ENCODE results near the gene SART3. TPM values are rescaled to one million over a fixed set of nuclear protein-coding genes. Genes with fewer than 3 reads are reported as not detected.

The SART3 gene
- total RNA-seq, 1 donor from 2014 or later, result 40.3 TPM

DNA sequence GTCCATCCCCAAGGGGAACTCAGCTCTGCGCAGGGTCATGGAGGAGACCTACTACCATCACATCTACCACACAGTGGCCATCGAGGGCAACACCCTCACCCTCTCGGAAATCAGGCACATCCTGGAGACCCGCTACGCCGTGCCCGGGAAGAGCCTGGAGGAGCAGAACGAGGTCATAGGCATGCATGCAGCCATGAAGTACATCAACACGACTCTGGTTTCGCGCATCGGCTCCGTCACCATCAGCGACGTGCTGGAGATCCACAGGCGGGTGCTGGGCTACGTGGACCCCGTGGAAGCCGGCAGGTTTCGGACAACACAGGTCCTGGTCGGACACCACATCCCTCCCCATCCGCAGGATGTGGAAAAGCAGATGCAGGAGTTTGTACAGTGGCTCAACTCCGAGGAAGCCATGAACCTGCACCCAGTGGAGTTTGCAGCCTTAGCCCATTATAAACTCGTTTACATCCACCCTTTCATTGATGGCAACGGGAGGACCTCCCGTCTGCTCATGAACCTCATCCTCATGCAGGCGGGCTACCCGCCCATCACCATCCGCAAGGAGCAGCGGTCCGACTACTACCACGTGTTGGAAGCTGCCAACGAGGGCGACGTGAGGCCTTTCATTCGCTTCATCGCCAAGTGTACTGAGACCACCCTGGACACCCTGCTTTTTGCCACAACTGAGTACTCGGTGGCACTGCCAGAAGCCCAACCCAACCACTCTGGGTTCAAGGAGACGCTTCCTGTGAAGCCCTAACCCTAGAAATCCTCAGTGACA, 42.1 kb downstream of the SART3 start:
- Histone ChIP-seq H3K36me3 (ENCODE audit: control insufficient read depth, insufficient read depth, low read length) (peaks cover 6% of the 10 kb centered on the region), H3K4me3 (ENCODE audit: low read depth, low read length) (no peak overlapping the region), H3K27me3 (ENCODE audit: control insufficient read depth, insufficient read depth, low read length) (no peaks in the 10 kb centered on the region)
- TF ChIP-seq, protein P1, sequence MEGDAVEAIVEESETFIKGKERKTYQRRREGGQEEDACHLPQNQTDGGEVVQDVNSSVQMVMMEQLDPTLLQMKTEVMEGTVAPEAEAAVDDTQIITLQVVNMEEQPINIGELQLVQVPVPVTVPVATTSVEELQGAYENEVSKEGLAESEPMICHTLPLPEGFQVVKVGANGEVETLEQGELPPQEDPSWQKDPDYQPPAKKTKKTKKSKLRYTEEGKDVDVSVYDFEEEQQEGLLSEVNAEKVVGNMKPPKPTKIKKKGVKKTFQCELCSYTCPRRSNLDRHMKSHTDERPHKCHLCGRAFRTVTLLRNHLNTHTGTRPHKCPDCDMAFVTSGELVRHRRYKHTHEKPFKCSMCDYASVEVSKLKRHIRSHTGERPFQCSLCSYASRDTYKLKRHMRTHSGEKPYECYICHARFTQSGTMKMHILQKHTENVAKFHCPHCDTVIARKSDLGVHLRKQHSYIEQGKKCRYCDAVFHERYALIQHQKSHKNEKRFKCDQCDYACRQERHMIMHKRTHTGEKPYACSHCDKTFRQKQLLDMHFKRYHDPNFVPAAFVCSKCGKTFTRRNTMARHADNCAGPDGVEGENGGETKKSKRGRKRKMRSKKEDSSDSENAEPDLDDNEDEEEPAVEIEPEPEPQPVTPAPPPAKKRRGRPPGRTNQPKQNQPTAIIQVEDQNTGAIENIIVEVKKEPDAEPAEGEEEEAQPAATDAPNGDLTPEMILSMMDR (IDR thresholded peaks at IDR 0.05; ENCODE audit: insufficient read depth, low read length, poor library complexity, severe bottlenecking), result no peak
- DNase-seq (ENCODE audit: low read depth), result no peak

DNA sequence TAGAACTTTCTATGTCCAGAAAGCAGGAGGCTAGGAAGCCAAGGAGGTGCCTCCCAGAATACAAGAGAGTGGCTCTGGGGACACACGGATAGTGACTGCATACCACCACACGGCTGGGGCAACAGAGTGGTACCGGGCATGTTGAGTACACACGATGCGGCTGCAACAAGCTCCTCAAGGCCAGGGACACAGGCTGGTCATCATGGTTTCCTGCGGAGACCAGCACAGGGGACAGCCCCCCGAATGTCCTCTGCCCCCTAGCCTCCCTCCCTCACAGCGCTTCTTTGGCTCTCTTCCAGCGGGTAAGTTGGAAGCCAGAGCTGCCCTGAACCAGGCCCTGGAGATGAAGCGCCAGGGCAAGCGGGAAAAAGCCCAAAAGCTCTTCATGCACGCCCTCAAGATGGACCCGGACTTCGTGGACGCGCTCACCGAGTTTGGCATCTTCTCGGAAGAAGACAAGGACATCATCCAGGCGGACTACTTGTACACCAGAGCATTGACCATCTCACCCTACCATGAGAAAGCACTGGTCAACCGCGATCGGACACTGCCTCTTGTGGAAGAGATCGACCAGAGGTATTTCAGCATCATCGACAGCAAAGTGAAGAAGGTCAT, 42.8 kb downstream of the SART3 start:
- no peak overlapping the region for H3K4me3 ChIP-seq (ENCODE audit: low read depth, low read length)
- H3K27me3 ChIP-seq (ENCODE audit: control insufficient read depth, insufficient read depth, low read length), result no peaks in the 10 kb centered on the region
- peaks cover 5% of the 10 kb centered on the region for H3K36me3 ChIP-seq (ENCODE audit: control insufficient read depth, insufficient read depth, low read length)
- TF ChIP-seq, protein P1 (IDR thresholded peaks at IDR 0.05; ENCODE audit: insufficient read depth, low read length, poor library complexity, severe bottlenecking), result no peak
- DNase-seq (ENCODE audit: low read depth), result no peak

DNA sequence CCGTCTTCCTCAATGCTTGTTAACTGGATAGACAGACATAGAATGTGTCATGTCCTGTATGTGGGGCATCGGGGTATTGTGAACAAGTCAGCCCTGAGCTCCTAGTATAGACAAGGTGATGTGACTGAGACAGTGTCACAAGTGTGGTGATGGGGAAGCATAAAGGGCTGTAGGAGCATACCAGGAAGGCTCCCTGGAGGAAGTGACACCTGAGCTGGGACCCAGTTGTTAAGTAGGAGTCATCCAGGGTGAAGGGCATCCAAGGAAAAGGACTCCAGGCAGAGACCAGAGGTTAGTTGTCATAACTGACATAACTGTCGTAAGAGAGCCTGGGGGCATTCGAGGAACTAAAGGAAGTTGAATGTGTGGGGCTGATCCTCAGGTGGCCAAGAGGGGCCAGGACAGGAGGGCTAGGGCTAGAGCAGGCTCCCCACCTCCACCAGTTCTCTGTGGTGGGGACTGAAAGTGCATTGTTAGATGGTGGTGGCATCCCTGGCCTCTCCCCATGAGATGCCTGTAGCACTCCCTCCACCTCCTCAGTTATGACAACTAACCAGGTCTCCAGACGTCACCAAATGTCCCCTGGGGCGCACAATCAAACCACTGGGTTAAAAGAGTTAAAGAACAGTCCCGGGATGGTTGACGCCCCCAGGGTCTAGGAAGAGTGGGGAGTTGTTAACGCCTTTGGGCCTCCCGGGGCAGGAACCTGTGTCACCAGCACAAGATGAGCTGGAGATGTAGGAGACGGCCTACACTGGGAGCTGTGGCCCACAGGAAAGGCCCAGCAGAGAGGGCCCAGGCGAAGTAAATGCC, 43.5 kb downstream of the SART3 start:
- TF ChIP-seq, protein P1 (IDR thresholded peaks at IDR 0.05; ENCODE audit: insufficient read depth, low read length, poor library complexity, severe bottlenecking), result no peak
- Histone ChIP-seq H3K4me3 (ENCODE audit: low read depth, low read length) (no peak overlapping the region), H3K36me3 (ENCODE audit: control insufficient read depth, insufficient read depth, low read length) (peaks cover 5% of the 10 kb centered on the region), H3K27me3 (ENCODE audit: control insufficient read depth, insufficient read depth, low read length) (no peaks in the 10 kb centered on the region)
- no peak for DNase-seq (ENCODE audit: low read depth)

DNA sequence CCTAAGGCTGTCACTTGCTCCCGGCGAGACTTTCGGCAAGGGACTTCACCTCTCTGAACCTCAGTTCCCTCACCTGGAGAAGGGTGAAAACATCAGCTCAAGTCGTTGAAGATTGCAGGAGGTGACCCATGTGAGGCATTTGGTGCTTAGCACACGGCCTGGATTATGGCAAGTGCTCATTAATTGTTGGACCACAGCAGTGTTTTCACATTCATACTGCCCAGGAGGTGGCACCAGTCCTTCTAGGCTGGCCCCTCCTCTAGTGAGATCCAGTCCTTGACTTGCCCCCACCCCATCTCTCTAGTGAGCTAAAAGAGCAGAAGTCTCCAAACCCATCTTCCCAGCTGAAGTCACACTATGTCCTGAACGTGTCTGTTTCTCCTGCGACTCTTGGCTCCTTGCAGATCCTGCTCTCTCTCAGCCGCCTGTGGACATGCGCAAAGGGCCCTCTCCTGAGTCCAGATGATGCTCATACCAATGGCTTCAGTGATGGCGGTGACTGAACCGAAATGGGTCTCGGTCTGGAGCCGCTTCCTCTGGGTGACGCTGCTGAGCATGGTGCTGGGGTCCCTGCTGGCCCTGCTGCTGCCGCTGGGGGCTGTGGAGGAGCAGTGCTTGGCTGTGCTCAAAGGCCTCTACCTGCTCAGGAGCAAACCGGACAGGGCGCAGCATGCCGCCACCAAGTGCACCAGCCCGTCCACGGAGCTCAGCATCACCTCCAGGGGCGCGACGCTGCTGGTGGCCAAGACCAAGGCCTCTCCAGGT, 44.3 kb downstream of the SART3 start:
- DNase-seq (ENCODE audit: low read depth), result no peak

DNA sequence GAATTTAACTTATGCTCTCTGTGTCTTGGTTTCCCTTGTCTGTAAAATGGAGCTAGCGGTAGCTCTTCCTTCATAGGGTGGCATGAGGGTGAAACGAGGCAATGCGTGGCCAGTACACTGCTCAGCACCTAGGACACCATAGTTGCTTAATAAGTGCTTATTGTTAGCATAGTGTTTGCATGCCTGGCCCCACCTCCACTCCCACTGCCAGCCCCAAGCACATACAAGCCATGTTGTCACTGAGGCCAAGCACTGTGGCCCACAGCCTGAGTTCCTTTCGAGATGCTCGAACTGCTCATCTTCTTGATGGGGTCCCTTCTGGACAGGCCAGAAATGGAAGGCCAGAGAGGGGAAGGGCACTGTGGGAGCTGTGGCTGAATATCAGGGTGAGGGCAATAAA, 45.1 kb downstream of the SART3 start:
- peaks cover 3% of the 10 kb centered on the region for H3K36me3 ChIP-seq (ENCODE audit: control insufficient read depth, insufficient read depth, low read length)
- H3K27me3 ChIP-seq (ENCODE audit: control insufficient read depth, insufficient read depth, low read length), result no peaks in the 10 kb centered on the region
- peak overlapping the region; percentile 63 for H3K4me3 ChIP-seq (ENCODE audit: low read depth, low read length)
- DNase-seq (ENCODE audit: low read depth), result no peak
- TF ChIP-seq, protein P1 (IDR thresholded peaks at IDR 0.05; ENCODE audit: insufficient read depth, low read length, poor library complexity, severe bottlenecking), result no peak

More for the DNA sequence above, 44.3 kb downstream of the SART3 start:
- H3K27me3 ChIP-seq (ENCODE audit: control insufficient read depth, insufficient read depth, low read length), result no peaks in the 10 kb centered on the region
- no peak overlapping the region for H3K4me3 ChIP-seq (ENCODE audit: low read depth, low read length)
- TF ChIP-seq, protein P1 (IDR thresholded peaks at IDR 0.05; ENCODE audit: insufficient read depth, low read length, poor library complexity, severe bottlenecking), result no peak
- peaks cover 5% of the 10 kb centered on the region for H3K36me3 ChIP-seq (ENCODE audit: control insufficient read depth, insufficient read depth, low read length)

All from kidney epithelial cell (primary cell).